Large intestine (tissue), 1 donor: ENCODE data around the gene MCL1. TPM values are rescaled to one million over a fixed set of nuclear protein-coding genes. Genes with fewer than 3 reads are reported as not detected.

Experiments used
- polyA plus RNA-seq: library from polyadenylated mRNA; unstranded; fragments of 120-200 nt; gene quantifications from one replicate; pipeline ENCODE4 v1.2.1, GENCODE V29; 2013

The MCL1 gene
- polyA plus RNA-seq, 1 donor: 225 TPM

Other genes with a start within 250 kb of the MCL1 start
- gene RPRD2, start 215.5 kb downstream of the MCL1 start, polyA plus RNA-seq: 33.2 TPM
- 21.8 TPM for gene TARS2, start 92.2 kb downstream of the MCL1 start, polyA plus RNA-seq
- gene ECM1, start 71.5 kb downstream of the MCL1 start, polyA plus RNA-seq: 4.6 TPM
- 0.31 TPM for gene FALEC, start 63.9 kb downstream of the MCL1 start, polyA plus RNA-seq
- 15.9 TPM for gene ADAMTSL4, start 30.2 kb downstream of the MCL1 start, polyA plus RNA-seq
- gene ENSA, start 50.0 kb upstream of the MCL1 start, polyA plus RNA-seq: 135 TPM
- gene GOLPH3L, start 117.5 kb upstream of the MCL1 start, polyA plus RNA-seq: 41.4 TPM
- gene HORMAD1, start 141.3 kb upstream of the MCL1 start, polyA plus RNA-seq: 0.21 TPM
- 61.7 TPM for gene CTSS, start 186.2 kb upstream of the MCL1 start, polyA plus RNA-seq
- gene CTSK, start 228.7 kb upstream of the MCL1 start, polyA plus RNA-seq: 18.3 TPM